HTR-8/SVneo (cell line): ENCODE results near the gene SPX.

Source experiments
- DNase-seq: peaks from one replicate; pipeline ENCODE4 v3.0.0; 2011; ENCODE audit warnings: low spot score, mixed read lengths; ENCODE audit not compliant: insufficient read length
- FAIRE-seq: peaks from 2 replicates; lab custom pipeline; 2011; peaks lifted over from hg19 to GRCh38; lab: Jason Lieb, UNC

SPX gene

DNA sequence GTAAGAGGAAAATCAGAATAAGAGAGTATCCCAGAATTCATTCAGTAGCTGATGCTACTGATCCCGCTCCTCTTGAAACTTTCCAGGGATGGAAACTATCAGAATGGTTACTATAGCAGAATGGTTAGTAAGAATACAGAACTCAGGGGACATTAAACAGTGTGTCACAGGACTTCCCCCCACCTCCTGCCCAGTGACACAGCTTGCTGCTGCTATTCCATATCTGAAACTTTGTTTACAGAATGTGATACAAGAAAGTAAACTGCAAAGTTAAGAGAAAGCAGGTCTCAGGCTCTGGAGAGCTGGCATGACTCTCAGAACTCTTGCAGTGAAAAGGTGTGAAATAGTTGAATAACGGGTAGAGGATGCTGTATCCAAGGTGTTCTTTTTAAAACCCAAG lies 3.4 kb downstream of the SPX start:
- DNase-seq (no peak), FAIRE-seq (no peak)

DNA sequence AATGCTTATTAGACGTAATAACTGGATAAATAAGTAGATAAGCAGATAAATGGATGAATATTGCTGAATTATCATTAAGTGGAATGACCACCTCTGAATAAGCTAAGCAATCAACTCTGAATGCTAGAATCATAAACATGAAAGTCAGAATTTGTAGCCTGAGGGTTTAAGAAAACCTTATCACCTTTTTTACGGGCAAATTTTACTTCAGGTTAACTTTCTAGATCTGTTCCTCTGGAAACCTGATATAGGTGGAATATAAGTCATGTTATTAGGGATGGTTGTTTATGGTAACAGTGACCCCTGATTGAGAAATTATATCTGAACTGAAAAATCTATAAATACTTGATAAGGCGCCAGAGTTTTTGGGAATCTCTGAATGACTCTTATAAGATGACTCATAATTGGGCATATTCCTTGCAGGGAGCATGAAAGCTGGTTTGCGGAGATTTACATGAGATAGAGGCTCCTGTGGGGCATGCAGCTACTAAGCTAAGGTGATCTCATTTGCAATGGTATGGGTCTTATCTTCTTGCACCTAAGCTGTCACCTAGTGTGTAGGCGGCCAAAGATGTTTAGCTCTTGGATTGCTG lies 12.1 kb downstream of the SPX start:
- FAIRE-seq (no peak), DNase-seq (no peak)

DNA sequence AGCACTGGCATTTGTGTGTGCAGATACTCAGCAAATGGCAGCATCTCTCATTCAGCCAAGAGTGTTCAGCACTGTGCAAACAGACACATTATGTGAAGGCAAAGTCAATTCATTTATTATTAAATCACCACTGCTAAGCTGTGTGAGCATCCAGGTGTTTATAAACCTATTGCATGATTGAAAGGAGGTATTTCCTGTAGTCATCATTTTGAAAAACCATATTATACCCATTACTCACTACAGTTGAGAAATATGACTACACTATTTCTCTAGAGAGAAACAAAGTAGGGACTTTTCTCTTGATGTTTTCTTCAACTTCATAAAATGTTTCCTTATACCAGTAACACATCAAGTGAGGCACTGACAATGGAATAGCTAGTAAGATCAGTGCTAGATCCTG lies 13.7 kb downstream of the SPX start:
- FAIRE-seq (no peak), DNase-seq (no peak)

DNA sequence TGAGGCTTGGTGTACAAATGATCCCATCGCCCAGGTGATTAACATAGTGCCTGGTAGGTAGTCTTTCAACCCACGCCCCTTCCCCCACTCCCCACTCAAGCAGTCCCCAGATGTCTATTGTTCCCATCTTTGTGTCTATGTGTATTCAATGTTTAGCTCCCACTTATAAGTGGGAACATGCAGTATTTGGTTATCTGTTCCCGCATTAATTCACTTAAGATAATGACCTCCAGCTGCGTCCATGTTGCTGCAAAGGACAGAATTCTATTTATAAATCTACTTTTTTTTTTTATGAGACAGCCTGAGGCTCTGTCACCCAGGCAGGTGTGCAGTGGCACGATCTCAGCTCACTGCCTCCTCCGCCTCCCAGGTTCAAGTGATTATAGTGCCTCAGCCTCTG lies 15.7 kb downstream of the SPX start:
- DNase-seq (no peak), FAIRE-seq (no peak)

DNA sequence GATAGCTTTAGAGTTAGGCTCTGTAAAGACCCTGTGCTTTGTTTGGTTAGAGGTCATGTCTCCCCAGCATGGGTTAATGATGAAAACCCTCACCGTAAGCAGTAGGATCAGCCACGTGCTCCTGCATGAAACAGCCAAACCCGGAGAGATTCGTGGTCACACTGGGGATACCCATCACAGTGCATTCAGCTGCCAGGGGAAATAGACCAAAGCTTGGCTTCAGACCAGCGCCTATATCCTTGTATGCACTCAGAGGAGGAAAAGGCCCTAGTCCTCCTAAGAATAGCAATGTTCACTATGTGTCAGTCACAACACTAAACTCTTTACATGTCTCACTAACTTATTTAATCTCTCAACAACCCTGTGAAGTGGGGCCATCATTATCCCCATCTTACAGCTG lies 16.3 kb downstream of the SPX start:
- FAIRE-seq (no peak), DNase-seq (no peak)

DNA sequence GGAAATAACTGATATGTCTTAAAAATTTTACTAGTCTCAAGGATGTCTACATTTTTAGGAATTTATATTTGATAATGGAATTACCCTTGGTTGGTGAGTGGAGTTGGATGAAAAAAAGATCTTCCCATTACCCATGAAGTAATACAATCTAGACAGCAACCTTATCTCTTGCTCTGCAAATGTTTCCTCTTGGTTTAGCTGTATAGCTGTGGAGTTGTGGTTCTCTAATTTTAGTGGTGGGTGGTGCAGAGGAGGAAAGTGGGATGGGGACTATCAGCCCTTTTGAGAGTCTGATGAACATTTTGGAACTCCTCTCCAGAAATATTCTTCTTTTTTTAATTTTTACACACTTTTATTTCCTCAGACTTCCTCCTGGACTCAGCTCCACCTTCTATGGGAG lies 17.1 kb downstream of the SPX start:
- DNase-seq (no peak), FAIRE-seq (no peak)

DNA sequence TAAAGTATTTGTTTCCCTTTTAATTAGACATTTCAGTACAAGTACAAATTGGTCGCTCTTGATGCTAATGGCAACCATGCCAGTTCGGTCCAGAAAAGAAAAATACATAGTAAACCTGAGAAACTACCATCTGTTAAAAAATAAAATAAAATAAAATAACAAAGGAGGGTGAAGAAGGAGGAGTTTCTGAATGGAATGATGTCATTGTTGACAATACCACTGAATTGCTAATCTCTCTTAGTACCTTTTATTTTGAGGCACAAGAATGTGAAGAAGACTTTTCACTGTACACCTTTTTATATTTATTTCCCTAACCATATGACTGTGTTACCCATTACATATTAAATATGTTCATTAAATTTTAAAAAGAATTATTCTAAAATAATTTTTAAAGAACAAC lies 19.5 kb downstream of the SPX start:
- DNase-seq, result no peak
- no peak for FAIRE-seq

DNA sequence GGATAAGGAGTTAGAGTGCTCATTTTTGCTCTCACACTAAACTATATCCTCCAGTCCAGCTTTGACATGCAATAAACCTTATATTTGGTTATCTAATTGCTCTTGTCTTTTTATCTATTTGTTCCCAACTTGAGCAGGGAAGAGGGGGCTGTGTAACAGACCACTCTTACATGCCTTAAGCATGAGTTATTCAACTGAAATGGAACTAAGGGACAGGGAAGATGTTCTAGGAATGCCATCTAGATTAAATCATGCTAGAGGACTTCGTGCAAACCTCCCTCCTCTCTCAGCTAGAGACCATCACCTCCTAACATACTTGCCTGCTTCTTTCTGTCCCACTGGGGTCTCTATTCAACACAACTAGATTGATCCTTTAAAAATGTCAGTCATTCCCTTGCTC lies 20.6 kb downstream of the SPX start:
- no peak for DNase-seq
- no peak for FAIRE-seq

DNA sequence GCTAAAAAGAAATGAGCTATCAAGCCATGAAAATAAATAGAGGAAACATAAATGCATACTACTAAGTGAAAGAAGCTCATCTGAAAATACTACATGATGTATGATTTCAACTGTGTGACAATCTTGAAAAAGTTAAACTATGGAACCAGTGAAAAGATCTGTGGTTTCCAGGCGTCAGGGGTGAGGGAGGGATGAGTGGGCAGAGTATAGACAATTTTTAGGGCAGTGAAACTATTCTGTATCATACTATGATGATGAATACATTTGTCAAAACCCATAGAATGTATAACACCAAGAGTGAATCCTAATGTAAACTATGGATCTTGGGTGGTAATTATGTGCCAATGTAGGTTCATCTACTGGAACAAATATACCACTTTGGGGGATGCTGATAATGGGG lies 21.3 kb downstream of the SPX start:
- FAIRE-seq (no peak), DNase-seq (no peak)

DNA sequence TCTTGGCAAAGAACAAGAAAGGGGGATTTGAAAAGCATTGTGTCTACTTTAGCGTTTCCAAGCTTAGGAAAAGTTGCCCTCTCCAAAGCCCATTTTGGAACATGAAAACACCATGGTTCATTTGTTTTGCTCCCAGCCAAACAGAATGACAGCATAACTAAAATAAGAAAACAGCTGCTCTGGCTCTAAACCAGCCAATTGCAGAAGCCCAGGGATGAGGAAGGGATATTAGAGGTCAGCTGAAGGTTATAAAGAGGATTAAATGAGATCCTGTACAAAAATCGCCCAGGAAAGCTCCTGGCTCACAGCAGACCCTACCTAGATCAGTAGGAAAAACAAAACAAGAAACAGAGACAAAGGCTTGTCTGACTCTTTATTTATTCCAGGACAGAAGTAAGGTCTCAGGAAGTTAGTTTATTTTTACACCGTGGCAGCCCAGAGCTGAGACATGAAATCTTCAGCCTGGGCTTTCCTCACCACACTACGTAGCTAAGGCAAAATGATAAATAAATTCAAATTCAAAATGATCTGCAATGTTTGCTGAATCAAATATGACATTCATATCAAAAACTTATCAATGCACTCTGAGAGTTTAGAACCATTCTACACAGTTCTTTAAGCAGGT lies 25.9 kb downstream of the SPX start:
- FAIRE-seq, result no peak
- DNase-seq, result no peak

DNA sequence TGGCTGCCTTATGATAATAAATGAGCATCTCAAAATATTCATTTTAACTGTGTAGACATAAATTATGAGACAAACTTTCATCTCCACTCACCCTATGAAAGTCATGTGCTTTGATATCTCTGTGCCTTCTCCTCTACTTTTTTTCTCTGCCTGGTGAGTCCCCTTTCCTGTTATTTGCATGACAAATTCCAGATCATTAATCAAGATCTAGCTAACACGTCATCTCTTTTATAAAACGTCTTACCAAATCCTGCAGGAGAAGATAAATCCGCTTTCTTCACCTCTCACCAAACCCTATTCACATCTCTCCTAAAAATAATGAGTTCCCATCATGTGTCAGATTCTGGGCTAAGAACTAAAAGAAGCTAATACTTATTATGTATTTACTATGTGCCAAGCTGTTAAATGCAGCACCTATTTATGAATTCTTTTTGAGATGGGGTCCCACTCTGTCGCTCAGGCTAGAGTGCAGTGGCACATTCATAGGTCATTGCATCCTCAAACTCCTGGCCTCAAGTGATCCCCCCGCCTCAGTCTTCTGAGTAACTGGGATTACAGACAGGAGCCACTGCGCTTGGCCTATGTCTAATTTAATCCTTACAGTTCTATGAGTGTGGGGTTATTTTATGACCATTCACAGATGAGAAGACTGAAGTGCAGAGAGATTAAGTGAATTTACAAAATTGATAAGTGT lies 26.7 kb downstream of the SPX start:
- FAIRE-seq, result no peak

DNA sequence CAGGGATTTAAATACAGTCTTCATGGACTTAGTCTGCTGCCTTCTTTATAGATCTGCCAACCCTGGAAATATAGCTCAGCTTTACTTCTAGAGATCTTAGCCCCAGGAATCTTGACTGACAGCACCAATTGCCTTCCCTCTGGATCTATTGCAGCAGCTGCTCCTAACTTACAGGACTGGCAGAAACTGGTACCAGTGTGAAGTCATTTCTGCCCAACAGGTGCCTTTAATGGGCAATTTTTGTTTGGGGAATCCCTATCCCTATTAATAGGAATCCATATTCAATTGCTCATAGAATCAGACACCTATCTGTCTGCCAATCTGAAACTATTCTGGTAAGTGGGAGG lies 27.2 kb downstream of the SPX start:
- DNase-seq, result no peak
- FAIRE-seq, result no peak

More for the DNA sequence above, 26.7 kb downstream of the SPX start:
- DNase-seq, result no peak

DNA sequence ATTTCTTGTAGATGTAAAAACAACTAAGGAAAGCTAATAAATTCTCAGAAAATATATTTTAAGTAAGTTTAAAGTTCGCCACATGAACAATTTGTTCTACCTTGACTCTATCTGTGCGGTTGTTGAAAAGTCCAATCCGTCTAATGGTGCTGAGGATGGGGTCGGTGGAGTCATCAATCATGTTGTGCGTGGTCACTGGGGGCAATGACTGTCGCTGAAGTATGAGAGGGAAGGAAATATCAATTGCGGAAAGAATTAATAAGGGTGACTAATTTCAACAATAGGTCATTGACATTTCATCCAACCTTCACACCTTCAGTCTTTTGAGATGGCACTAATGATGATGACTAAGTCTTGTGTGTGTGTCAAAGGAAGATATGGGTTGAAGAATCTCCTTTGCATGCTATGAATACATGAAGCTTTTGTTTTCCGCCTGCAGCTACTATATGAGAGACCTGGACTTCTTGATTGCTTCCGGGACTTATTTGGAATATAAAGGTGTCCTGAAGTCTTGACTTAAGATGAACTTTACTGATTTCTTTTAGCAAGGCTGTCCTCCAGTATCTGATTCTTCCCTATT lies 32.1 kb downstream of the SPX start:
- FAIRE-seq, result no peak
- no peak for DNase-seq

DNA sequence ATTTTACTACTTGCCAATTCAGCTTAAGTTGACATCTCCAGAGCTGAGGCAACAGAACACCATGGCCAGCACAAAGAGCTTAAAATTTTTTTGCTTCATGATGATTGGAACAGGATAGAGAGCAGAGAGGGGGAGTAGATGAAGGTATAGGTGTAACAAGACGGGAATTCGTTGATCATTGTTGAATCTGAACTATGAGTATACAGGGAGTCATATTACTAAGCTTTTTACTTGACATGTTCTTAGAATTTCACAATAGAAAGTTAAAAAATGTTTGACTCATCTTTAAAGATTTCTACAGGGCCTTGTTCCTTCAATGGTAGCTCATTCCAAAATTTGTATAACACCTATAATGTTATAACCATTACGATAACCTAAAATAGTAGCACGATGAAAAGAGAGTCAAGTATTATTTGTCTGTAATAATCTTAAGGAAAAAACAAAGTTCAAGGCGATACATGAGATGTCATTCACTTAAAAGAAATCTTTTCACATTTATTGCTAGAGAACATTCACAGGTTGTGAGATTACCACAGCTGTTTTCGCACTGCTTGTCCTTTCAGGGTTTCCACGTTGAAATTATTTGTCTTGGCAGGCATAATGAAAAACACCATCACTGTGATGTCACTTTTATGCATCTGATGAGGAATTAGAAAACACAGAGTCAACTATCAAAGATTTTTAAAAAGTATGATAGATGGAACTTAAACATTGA lies 33.9 kb downstream of the SPX start:
- no peak for DNase-seq
- no peak for FAIRE-seq

DNA sequence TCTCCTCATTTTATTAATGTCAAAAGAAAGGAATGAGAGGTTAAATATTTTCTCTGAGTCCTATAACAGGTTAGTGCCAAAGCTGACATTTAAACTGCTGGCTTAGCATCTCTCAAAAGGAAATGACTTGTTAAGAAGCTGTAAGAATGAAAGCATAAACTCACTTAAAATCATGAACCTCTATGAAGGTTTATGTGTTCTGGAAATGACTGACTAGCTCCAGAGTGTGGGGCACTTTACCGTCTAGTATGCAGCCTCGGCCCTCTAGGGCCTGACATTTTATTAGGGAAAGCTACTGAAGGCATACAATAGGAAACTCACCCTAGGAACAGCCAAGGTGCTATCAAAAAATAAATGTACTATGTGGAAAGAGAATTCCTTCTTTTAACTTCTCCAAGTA lies 35.1 kb downstream of the SPX start:
- FAIRE-seq, result no peak

DNA sequence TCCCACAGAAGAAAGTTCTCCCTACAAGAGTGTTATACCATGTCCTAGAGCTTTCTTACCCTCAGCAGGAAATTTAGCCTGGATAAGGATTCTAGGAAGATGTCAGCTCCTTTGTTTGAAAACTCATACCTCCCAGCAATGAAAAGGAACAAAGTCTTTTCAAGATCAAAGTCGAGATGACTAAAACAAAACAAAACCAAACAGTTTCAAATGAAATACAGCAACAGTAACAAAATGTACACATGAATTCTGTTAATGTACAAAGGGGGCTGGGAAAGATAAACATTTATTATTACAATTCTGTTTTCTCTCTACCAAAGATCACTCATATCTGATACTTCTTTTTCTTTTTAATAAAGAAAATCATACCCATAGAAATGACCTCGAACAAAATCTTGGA lies 36.8 kb downstream of the SPX start:
- no peak for DNase-seq
- no peak for FAIRE-seq

More for the DNA sequence above, 35.1 kb downstream of the SPX start:
- DNase-seq, result no peak

DNA sequence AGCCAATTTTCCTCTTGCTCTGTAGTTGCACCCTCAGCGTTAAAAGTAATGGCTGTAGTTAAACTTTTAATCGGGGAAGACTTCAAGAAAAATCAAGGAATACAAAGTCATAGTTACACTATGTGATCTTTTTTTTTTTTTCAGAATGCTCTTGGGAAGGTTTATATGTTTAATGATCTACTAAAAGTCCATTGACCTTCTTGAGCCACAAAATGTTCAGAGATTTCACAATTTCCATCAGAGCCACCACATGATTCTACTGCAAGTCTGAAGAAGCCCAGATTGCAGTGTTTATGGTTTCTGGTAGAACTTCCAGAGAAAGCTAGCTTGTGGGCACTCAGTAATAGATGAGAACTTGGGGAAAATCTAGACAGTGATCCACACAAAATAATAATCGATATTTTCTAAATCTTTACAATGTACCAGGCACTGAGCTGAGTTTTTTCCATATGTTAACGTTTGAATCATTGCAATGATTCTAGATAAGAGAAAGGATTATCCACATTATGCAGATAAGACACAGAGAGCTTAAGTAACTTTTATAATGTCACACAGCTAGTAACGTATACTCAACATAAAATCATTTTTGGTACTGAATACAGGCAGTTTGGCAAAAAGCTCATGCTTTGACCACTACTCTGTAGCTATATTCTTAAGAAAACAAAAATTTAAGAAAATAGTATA lies 40.3 kb downstream of the SPX start:
- FAIRE-seq (no peak), DNase-seq (no peak)

DNA sequence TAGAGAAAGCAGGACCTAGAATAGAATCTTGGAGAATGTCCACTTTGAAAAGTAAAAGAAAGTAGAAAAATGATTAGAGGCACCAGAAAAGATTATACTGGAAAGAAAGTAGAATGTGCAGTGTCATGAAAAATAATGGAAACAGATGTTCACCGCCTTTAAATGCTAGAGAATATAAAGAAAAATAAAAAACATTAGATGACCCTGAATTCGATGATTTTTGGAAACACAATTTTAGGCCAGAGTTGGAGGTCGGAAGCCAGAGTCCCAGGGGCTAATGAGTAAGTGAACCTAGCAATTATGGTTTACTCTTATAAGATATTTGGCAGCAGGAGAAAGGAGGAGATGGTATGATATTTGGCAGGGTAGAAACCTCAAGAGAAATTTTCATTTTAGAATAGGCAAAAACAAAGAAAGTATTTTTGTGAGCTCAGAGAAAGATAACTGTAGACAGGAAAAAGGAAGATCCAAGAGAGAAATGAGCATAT lies 40.9 kb downstream of the SPX start:
- FAIRE-seq (no peak), DNase-seq (no peak)

DNA sequence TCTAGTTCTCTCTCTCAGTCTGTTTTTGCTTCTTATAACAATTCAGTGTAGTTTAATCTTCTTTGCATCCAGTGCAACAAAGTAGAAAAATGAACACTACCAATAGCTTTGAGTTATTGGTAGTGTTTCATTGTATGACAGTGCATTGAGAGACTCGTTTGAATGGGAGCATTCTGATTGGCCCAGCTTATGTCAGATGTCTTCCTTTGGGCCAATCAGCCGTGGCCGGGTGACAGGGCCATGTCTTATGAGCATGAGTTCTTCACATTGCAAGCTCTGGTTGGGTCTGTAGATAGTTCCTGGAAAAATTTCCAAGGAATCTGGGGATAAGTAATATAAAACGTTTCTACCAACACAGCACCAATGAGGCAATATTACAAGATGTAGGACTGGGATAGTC lies 42.0 kb downstream of the SPX start:
- DNase-seq, result no peak

DNA sequence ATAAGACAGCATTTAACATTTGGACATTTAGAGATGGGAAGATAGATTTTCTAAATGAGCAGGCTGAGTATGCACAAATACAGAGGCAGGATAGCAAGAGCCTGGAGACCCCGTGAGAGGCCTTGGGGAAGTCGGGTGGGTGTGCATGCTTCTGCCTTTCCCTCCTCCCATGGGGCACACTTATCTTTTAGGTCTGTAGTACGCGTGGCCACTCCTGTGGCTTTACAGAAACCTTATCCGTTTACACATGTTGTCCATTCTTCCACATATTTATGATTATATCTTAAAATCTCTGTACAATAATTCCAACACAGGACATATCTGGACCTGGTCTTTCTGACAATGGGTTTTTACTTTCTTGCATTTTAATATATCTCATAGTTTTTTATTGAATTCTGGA lies 45.0 kb downstream of the SPX start:
- FAIRE-seq (no peak), DNase-seq (no peak)

More for the DNA sequence above, 42.0 kb downstream of the SPX start:
- no peak for FAIRE-seq
